Subcutaneous adipose tissue (tissue), 4 donors: ENCODE results near the gene PRKAG2. TPM values are rescaled to one million over a fixed set of nuclear protein-coding genes. Genes with fewer than 3 reads are reported as not detected.

Source experiments
- CTCF ChIP-seq: fragments of 450-650 bp; IDR thresholded peaks from one replicate; pipeline ENCODE4 v1.5.1; 2016; ENCODE audit warnings: low read depth, mild to moderate bottlenecking, control low read depth, antibody characterized with exemption, moderate library complexity
- total RNA-seq, 4 donors: library from RNA; depleted of rRNA; stranded (reverse); fragments of >200 nt; gene quantifications; one replicate each; pipeline ENCODE4 v1.1.0, GENCODE V29; 2016

The PRKAG2 gene
- total RNA-seq, 4 donors from 2014 or later = 47.1 to 77.6 (median 67.6) TPM

DNA sequence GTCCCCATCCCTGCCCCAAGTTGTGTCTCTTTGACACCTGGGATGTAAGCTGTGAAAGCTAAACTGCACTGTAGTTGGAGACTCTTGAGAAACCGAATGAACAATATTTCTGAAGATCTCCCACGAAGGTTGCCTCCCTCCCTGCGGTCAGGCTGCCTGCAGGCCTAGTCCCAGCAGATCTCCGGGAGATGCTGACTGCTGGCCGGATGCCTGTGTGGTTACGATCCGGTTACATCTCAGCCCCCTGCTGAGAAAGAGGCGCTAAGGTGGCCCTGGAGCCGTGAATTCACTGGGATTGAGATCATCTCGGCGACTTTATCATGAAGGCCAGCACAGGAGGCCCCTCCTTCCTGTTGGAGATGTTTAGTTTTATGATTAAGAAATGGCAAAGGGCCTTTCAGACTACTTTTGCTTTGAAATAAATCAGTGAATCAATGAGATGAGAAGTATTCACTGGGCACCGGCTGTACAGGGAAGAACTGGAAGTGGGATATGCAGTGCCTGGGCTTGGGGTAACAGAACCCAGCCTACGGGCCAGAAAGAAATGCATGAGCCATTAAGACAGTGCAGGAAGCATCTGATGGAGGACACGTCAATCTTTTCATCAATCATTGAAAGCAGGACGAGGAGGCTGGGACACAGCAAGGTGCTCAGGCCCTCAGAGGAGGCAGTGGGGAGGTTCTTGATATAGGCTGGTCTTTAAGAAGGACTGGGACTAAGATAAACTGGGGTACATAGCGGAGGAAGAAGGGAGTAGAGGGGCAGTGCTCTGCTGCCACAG lies 177.6 kb downstream of the PRKAG2 start:
- TF ChIP-seq CTCF = no peak

- no peak for TF ChIP-seq CTCF
These were observed 179.0 kb downstream of the PRKAG2 start for GRCh38 chr7:151697942-151698341.

DNA sequence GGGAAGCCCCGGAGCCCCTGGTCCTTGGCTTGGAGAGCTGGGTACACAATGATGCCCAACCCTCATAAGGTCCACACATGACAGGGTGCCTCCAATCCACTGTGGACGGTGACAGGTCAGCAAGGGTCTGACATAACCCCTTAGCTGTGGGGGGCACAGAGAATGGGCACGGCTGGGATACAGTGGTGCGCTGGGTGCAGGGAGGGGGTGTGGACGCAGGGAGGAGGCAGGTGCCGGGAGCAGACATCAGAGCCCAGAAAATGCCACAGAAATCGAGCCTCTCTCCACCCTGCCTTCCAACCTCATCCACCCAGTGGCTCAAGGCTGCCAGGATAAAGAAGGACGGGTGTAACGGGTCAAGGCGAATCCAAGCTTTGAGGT lies 179.4 kb downstream of the PRKAG2 start:
- TF ChIP-seq CTCF = no peak

DNA sequence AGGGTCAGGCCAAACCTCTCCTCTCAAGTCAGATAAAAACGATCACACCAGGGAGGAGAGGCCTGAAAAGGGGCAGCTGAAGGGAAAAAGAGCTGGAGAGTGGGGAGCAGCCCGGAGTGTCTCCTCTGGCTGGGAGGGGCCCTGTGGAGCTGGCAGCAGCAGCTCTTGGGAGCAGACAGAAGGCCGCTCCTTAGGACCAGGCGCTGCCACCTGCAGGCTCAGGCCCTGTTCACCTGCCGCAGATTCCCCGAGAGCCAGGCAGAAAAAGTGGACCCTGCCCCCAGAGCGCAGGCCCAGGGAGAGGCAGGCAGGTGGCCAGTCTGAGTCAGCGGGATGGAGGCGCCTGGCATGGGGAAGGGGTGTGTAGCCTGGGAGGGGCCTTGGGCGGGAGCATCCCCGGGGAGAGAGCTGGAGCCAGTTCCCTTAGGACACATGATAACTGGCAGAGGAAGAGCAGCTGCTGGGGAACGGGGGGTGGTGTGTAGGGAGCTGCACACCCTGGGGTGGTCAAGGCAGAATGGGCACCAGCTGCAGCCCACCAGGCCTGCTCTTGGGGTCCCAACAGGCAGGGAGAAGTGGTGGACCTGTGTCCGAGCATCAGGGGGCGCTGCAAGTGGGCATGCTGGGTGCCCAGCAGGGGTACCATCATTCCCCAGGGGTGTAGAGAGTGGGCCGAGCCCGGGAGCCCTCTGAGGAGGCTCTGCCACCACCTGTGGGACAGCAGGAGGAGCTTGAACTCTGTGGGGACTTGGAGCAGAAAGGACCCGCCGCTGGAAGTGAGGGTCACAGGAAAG lies 180.0 kb downstream of the PRKAG2 start:
- no peak for TF ChIP-seq CTCF

DNA sequence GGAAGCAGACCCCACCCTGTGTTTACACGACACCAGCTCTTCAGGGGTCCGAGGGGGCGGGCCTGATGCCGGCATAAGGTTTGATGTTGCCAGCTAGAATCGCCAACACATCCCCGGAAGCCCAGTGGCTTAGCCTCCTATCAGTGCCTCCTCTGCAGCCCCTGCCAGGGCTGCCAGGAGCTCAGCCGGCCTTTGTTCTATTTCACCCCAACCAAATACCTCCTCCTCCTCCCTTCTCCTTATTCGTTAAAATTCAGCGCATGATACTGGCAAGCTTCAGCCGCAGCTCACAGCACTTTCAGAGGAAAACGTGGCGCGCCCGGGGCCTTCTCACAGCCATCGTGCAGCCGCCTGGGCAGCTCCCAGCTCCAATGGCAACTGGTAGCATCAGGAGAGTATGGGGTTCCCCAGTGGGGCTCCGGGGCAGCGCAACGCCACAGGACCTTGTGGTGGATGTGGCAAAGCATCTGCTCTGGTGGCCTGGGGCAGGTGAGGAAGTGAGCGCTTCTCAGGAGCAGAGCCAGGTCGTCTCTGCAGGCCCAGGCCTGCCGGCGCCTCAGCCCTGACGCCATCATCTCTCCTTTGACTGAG lies 180.9 kb downstream of the PRKAG2 start:
- TF ChIP-seq CTCF = no peak

GRCh38 chr7:151694828-151695580 lies 181.9 kb downstream of the PRKAG2 start:
- TF ChIP-seq CTCF = no peak
